Neutrophil (primary cell): ENCODE results near the gene FTL.
"Not testable (repeated sequence)": the region's sequence is repeated elsewhere in the genome, so short reads cannot be mapped to it uniquely, and the experiment has no call there.

ENCODE experiments used
- H3K27ac ChIP-seq: fragments of 200-600 bp; sonication (generic); 2 replicates; pipeline ENCODE4 v1.5.1; 2016; ENCODE audit warnings: mild to moderate bottlenecking, moderate library complexity
- H3K27me3 ChIP-seq: fragments of 200-600 bp; sonication (generic); 2 replicates; pipeline ENCODE4 v1.6.0; 2016; ENCODE audit warnings: mild to moderate bottlenecking
- H3K36me3 ChIP-seq: fragments of 200-600 bp; sonication (generic); 2 replicates; pipeline ENCODE4 v1.5.1; 2017
- H3K4me1 ChIP-seq, 2 experiments: fragments of 200-600 bp in 1 of 2; sonication (generic) in 1 of 2; 1 replicate in 1 of 2; 2 replicates in 1 of 2; pipeline versions ENCODE4 v1.5.1 to v1.6.1; 2013 to 2016; ENCODE audit warnings: low read depth in 1 of 2, low read length in 1 of 2, mild to moderate bottlenecking in 1 of 2, moderate library complexity in 1 of 2; ENCODE audit not compliant: control insufficient read depth in 1 of 2, insufficient read depth in 1 of 2
- H3K4me3 ChIP-seq, 2 experiments: fragments of 200-600 bp in 1 of 2; sonication (generic) in 1 of 2; 1 replicate in 1 of 2; 2 replicates in 1 of 2; pipeline ENCODE4 v1.5.1; 2013 to 2016; ENCODE audit warnings: low read depth in 1 of 2, low read length in 1 of 2, mild to moderate bottlenecking in 1 of 2, moderate library complexity in 1 of 2
- H3K9me3 ChIP-seq: fragments of 200-600 bp; sonication (generic); 2 replicates; pipeline ENCODE4 v1.5.1; 2016
- CTCF ChIP-seq: fragments of 200-600 bp; sonication (generic); IDR thresholded peaks from 2 replicates; pipeline ENCODE4 v1.5.1; 2016; ENCODE audit warnings: antibody characterized with exemption

FTL gene

GRCh38 chr19:48921721-48922500, 43.2 kb upstream of the FTL start:
- Histone ChIP-seq H3K9me3 (no peaks in the 10 kb centered on the region), H3K27ac (no peak overlapping the region), H3K27me3 (no peaks in the 10 kb centered on the region), H3K36me3 (peaks cover 61% of the 10 kb centered on the region), H3K4me1 (no peaks in the 10 kb centered on the region), H3K4me3 (no peak overlapping the region)
- TF ChIP-seq CTCF, result no peak

GRCh38 chr19:48922548-48923490, 42.3 kb upstream of the FTL start:
- peaks cover 55% of the 10 kb centered on the region for H3K36me3 ChIP-seq
- no peak for TF ChIP-seq CTCF
- H3K27ac ChIP-seq, result no peak overlapping the region
- H3K4me1 ChIP-seq, result no peaks in the 10 kb centered on the region
- no peaks in the 10 kb centered on the region for H3K9me3 ChIP-seq
- H3K4me3 ChIP-seq, result no peak overlapping the region
- H3K27me3 ChIP-seq, result no peaks in the 10 kb centered on the region

- H3K27ac ChIP-seq, result no peak overlapping the region
- no peaks in the 10 kb centered on the region for H3K4me1 ChIP-seq
- TF ChIP-seq CTCF, result no peak
- peaks cover 34% of the 10 kb centered on the region for H3K36me3 ChIP-seq
- no peaks in the 10 kb centered on the region for H3K27me3 ChIP-seq
- no peaks in the 10 kb centered on the region for H3K9me3 ChIP-seq
- H3K4me3 ChIP-seq, result no peak overlapping the region
Measured at GRCh38 chr19:48925240-48925843, 39.8 kb upstream of the FTL start.

GRCh38 chr19:48925890-48926289, 39.2 kb upstream of the FTL start:
- H3K4me3 ChIP-seq, H3K9me3 ChIP-seq, H3K27ac ChIP-seq, H3K27me3 ChIP-seq, H3K4me1 ChIP-seq: not testable (repeated sequence)
- H3K36me3 ChIP-seq, result peaks cover 28% of the 10 kb centered on the region

GRCh38 chr19:48926909-48927308, 38.2 kb upstream of the FTL start:
- peaks cover 9% of the 10 kb centered on the region for H3K27me3 ChIP-seq
- no peaks in the 10 kb centered on the region for H3K4me1 ChIP-seq
- no peaks in the 10 kb centered on the region for H3K9me3 ChIP-seq
- no peak overlapping the region for H3K4me3 ChIP-seq
- TF ChIP-seq CTCF, result no peak
- no peak overlapping the region for H3K27ac ChIP-seq
- H3K36me3 ChIP-seq, result peaks cover 18% of the 10 kb centered on the region

GRCh38 chr19:48927692-48928091, 37.4 kb upstream of the FTL start:
- not testable (repeated sequence) for H3K4me3 ChIP-seq, H3K4me1 ChIP-seq, H3K9me3 ChIP-seq, H3K27ac ChIP-seq
- H3K36me3 ChIP-seq, result peaks cover 10% of the 10 kb centered on the region
- H3K27me3 ChIP-seq, result peaks cover 17% of the 10 kb centered on the region
